Esophagus muscularis mucosa (tissue), 4 donors: Measurements from ENCODE around the gene CCDC88C. TPM values are rescaled to one million over a fixed set of nuclear protein-coding genes. Genes with fewer than 3 reads are reported as not detected.

ENCODE experiments used
- DNase-seq: peaks from one replicate; pipeline ENCODE4 v3.0.0-alpha.2; 2017; ENCODE audit errors: extremely low spot score
- H3K27ac ChIP-seq, 4 donors: fragments of 200-600 bp; sonication (generic); replicated peaks in 1 of 4; 1 replicate in 3 of 4; 2 replicates in 1 of 4; pipeline ENCODE4 v1.5.1; 2016 to 2019; ENCODE audit warnings: mild to moderate bottlenecking in 1 of 4
- H3K27me3 ChIP-seq, 4 donors: fragments of 200-600 bp; sonication (generic); one replicate each; pipeline versions ENCODE4 v1.5.1 to v1.6.0; 2016 to 2019
- H3K36me3 ChIP-seq, 4 donors: fragments of 200-600 bp; sonication (generic); one replicate each; pipeline ENCODE4 v1.5.1; 2016 to 2019
- H3K4me1 ChIP-seq, 4 donors: fragments of 200-600 bp; sonication (generic); one replicate each; pipeline ENCODE4 v1.5.1; 2016 to 2019
- H3K4me3 ChIP-seq, 4 donors: fragments of 200-600 bp; sonication (generic); 1 replicate in 2 of 4; 2 replicates in 2 of 4; pipeline ENCODE4 v1.5.1; 2016 to 2019; ENCODE audit warnings: mild to moderate bottlenecking in 4 of 4, moderate library complexity in 1 of 4
- H3K9me3 ChIP-seq, 4 donors: fragments of 200-600 bp; sonication (generic); 1 replicate in 3 of 4; 2 replicates in 1 of 4; pipeline ENCODE4 v1.5.1; 2016 to 2019
- EP300 ChIP-seq: sonication (generic); formaldehyde crosslinking; IDR thresholded peaks from one replicate; pipeline ENCODE4 v1.6.1; 2017; ENCODE audit warnings: antibody characterized with exemption
- POLR2A ChIP-seq: fragments of 450-650 bp; IDR thresholded peaks from one replicate; pipeline ENCODE4 v1.6.1; 2017; ENCODE audit warnings: antibody characterized with exemption, moderate library complexity, mild to moderate bottlenecking, low read depth
- POLR2AphosphoS5 ChIP-seq, 2 donors: sonication (generic); formaldehyde crosslinking; IDR thresholded peaks; one replicate each; pipeline ENCODE4 v1.6.1; 2017; ENCODE audit warnings: antibody characterized with exemption in 2 of 2
- WGBS: methylation state at CpG from one replicate; pipeline ENCODE4 v1.1.5; 2018; 5-methylcytosine and 5-hydroxymethylcytosine counted together
- intact Hi-C: fragments of 100-400 bp; cut with DNase I; formaldehyde crosslinking; loops from one replicate; pipeline ENCODE4 v1.15.1; 2023
- total RNA-seq, 4 donors: library from RNA; depleted of rRNA; stranded (reverse); fragments of >200 nt; gene quantifications; one replicate each; pipeline versions ENCODE4 v1.1.0 to v1.2.1, GENCODE V29; 2016
- TF ChIP-seq, protein P1 (sequence below), 3 experiments: fragments of 200-600 bp in 2 of 3; fragments of 450-650 bp in 1 of 3; sonication (generic) in 2 of 3; IDR thresholded peaks; one replicate each; pipeline ENCODE4 v1.5.1; 2017 to 2019; ENCODE audit warnings: antibody characterized with exemption in 3 of 3, mild to moderate bottlenecking in 2 of 3, moderate library complexity in 1 of 3

CCDC88C gene
- total RNA-seq, 4 donors from 2014 or later: 4.2 to 6.3 (median 5.6) TPM

DNA sequence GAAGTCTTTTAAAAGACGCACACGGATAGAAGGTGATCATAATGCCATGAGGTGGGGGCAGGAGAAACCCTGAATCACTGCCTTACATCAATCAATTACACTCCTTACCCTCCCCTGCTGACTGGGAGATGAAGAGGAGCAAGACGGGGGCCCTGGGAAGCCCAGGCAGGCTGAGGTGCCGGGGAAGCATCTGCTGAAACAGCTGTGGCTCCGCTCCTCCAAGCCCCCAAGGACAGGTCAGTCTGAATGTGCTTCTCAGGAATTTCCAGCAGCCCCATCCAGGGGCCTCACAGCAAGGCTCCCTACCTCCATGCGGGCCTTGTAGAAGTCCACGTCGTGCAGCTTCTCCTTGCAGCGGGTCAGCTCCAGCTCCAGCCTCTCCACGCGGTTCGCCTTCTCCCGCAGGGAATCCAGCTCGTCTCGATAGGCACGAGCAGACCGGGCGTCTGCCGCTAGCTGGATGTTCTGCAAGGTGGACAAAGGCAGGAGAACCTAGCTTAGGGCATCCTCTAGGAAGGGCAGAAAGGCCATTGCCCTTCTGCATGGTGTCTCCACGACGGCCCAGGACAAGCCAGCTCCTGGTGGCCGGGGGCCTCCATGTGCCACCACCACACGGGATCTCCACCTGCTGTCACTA, 79.8 kb downstream of the CCDC88C start:
- TF ChIP-seq, protein P1, sequence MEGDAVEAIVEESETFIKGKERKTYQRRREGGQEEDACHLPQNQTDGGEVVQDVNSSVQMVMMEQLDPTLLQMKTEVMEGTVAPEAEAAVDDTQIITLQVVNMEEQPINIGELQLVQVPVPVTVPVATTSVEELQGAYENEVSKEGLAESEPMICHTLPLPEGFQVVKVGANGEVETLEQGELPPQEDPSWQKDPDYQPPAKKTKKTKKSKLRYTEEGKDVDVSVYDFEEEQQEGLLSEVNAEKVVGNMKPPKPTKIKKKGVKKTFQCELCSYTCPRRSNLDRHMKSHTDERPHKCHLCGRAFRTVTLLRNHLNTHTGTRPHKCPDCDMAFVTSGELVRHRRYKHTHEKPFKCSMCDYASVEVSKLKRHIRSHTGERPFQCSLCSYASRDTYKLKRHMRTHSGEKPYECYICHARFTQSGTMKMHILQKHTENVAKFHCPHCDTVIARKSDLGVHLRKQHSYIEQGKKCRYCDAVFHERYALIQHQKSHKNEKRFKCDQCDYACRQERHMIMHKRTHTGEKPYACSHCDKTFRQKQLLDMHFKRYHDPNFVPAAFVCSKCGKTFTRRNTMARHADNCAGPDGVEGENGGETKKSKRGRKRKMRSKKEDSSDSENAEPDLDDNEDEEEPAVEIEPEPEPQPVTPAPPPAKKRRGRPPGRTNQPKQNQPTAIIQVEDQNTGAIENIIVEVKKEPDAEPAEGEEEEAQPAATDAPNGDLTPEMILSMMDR (IDR thresholded peaks at IDR 0.05): no peak
- TF ChIP-seq POLR2AphosphoS5 (IDR thresholded peaks at IDR 0.05) (no peak), POLR2A (no peak)
- Histone ChIP-seq H3K4me1 (peaks cover 0 to 1% (median under 1%) of the 10 kb centered on the region in 4 donors), H3K27me3 (no peaks in the 10 kb centered on the region), H3K36me3 (peaks cover 3 to 34% (median 9%) of the 10 kb centered on the region in 4 donors), H3K9me3 (no peaks in the 10 kb centered on the region), H3K27ac (no peak overlapping the region), H3K4me3 (no peak overlapping the region)
- intact Hi-C loops: no loop called here
- DNase-seq: no peak
- WGBS: 93% methylated on average over 15 of the region's 23 CpGs

GRCh38 chr14:91336093-91336450, 81.5 kb downstream of the CCDC88C start:
- no peak for DNase-seq
- H3K27me3 ChIP-seq: no peaks in the 10 kb centered on the region
- H3K36me3 ChIP-seq: peaks cover 3 to 27% (median 9%) of the 10 kb centered on the region in 4 donors
- H3K4me3 ChIP-seq: no peak overlapping the region
- H3K27ac ChIP-seq: no peak overlapping the region
- 93% methylated on average over 9 of the region's 9 CpGs for WGBS
- TF ChIP-seq EP300 (no peak), POLR2A (no peak), POLR2AphosphoS5 (IDR thresholded peaks at IDR 0.05) (no peak)
- TF ChIP-seq, protein P1 (IDR thresholded peaks at IDR 0.05): no peak
- no peaks in the 10 kb centered on the region for H3K9me3 ChIP-seq
- intact Hi-C loops: no loop called here
- peaks cover 16 to 19% (median 17%) of the 10 kb centered on the region in 4 donors for H3K4me1 ChIP-seq

DNA sequence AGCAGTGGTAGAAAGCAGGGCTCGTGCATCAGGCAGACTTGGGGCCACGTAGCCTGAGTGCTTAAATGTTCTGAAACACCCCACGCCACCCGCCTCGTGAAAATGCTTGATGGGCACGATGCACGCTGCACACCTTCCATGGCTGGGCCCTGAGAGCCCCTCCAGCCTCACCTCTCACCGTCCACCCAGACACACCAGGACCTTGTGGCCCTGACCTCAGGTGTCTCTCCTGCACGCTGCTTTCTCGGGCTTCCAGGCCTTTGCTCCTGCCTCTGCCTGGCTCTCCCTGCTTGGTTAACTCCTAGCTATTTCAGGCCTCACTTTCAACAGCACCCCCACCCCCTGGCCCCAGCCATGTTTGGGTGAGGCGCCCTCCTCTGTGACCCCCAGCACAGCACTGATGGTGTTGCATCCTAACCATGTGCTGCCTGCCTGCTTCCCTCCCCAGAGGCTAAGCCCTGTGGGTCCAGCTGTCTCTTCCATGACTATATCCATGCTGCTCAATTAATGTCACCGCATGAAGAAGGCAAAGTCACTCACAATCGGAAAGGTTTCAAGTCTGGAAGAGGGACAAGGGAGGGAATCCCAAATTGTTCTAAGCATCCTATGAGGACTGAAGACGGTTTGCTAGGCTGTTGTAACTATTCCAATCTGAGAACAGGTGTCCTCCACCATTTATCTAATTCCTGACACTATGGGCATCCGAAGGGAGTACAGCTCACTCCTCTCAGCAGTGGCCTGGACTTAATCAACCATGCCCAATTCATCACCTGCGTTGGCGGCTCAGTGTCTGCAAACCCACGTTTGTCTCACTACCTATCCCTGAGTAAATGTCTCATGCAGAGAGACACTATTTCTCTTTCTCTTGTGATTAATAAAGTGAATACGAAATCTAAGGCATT, 82.2 kb downstream of the CCDC88C start:
- WGBS: 89% methylated on average over 19 of the region's 19 CpGs
- H3K4me1 ChIP-seq: peaks cover 23 to 25% (median 24%) of the 10 kb centered on the region in 4 donors
- DNase-seq: no peak
- no peaks in the 10 kb centered on the region for H3K9me3 ChIP-seq
- intact Hi-C loops: no loop called here
- TF ChIP-seq POLR2A (no peak), POLR2AphosphoS5 (IDR thresholded peaks at IDR 0.05) (no peak), EP300 (no peak)
- TF ChIP-seq, protein P1 (IDR thresholded peaks at IDR 0.05): no peak
- H3K27me3 ChIP-seq: no peaks in the 10 kb centered on the region
- no peak overlapping the region for H3K4me3 ChIP-seq
- no peak overlapping the region for H3K27ac ChIP-seq
- H3K36me3 ChIP-seq: peaks cover 3 to 25% (median 9%) of the 10 kb centered on the region in 4 donors

DNA sequence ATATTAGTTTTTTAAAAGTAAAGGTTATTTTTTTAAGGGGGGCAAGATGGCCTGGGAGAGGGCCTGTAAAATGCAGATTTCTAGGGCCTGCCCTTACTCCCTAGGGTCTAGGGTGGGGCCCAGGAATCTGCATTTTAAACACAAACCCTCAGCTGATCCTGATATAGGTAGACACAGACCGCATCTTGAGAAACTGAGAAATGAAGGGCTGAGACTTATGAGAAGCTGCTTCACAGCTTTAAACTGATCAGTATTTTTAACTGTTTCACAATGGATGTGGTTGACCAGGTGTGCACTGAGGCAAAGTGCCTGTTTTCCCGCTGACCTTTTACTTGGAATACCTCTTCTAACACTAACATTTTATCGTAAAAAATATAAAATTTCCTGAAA, 84.0 kb downstream of the CCDC88C start:
- WGBS: 96% methylated on average over 3 of the region's 3 CpGs
- DNase-seq: no peak
- Histone ChIP-seq H3K27ac (no peak overlapping the region), H3K4me3 (no peak overlapping the region), H3K9me3 (no peaks in the 10 kb centered on the region), H3K27me3 (no peaks in the 10 kb centered on the region), H3K36me3 (peaks cover 3 to 11% (median 5%) of the 10 kb centered on the region in 4 donors), H3K4me1 (peaks cover 25 to 28% (median 26%) of the 10 kb centered on the region in 4 donors)
- intact Hi-C loops: no loop called here
- TF ChIP-seq EP300: no peak
- no peak for TF ChIP-seq POLR2A
- TF ChIP-seq POLR2AphosphoS5 (IDR thresholded peaks at IDR 0.05): no peak
- TF ChIP-seq, protein P1 (IDR thresholded peaks at IDR 0.05): no peak
